Uterus (tissue), 4 donors: ENCODE measurements around the gene TCHP. TPM values are rescaled to one million over a fixed set of nuclear protein-coding genes. Genes with fewer than 3 reads are reported as not detected.
"Not testable (repeated sequence)": the region's sequence is repeated elsewhere in the genome, so short reads cannot be mapped to it uniquely, and the experiment has no call there.

Source experiments
- DNase-seq, 2 donors: peaks; one replicate each; pipeline ENCODE4 v3.0.0-alpha.2; 2019 to 2020
- H3K27ac ChIP-seq, 2 donors: fragments of 200-600 bp; sonication (generic); 1 replicate in 1 of 2; 2 replicates in 1 of 2; pipeline ENCODE4 v1.5.1; 2016 to 2018
- H3K27me3 ChIP-seq, 2 donors: fragments of 200-600 bp; sonication (generic); one replicate each; pipeline ENCODE4 v1.5.1; 2018 to 2019; ENCODE audit warnings: control low read depth in 1 of 2
- H3K36me3 ChIP-seq, 2 donors: fragments of 200-600 bp; sonication (generic); one replicate each; pipeline ENCODE4 v1.5.1; 2019; ENCODE audit warnings: control low read depth in 1 of 2
- H3K4me1 ChIP-seq, 2 donors: fragments of 200-600 bp; sonication (generic); one replicate each; pipeline ENCODE4 v1.5.1; 2018 to 2019; ENCODE audit warnings: control low read depth in 1 of 2
- H3K4me3 ChIP-seq, 2 donors: fragments of 200-600 bp; sonication (generic); 1 replicate in 1 of 2; 2 replicates in 1 of 2; pipeline ENCODE4 v1.5.1; 2018 to 2019; ENCODE audit warnings: mild to moderate bottlenecking in 1 of 2
- H3K9me3 ChIP-seq, 2 donors: fragments of 200-600 bp; sonication (generic); one replicate each; pipeline ENCODE4 v1.5.1; 2019; ENCODE audit warnings: control low read depth in 1 of 2
- CTCF ChIP-seq, 4 experiments: fragments of 200-600 bp in 2 of 4; fragments of 450-650 bp in 2 of 4; sonication (generic) in 2 of 4; IDR thresholded peaks; one replicate each; pipeline ENCODE4 v1.5.1; 2016 to 2019; ENCODE audit warnings: antibody characterized with exemption in 4 of 4, mild to moderate bottlenecking in 2 of 4, moderate library complexity in 1 of 4
- POLR2A ChIP-seq, 2 donors: fragments of 450-650 bp; IDR thresholded peaks; one replicate each; pipeline ENCODE4 v1.6.1; 2016; ENCODE audit warnings: antibody characterized with exemption in 2 of 2, mild to moderate bottlenecking in 1 of 2, moderate library complexity in 1 of 2
- intact Hi-C: fragments of 100-400 bp; cut with DNase I; formaldehyde crosslinking; loops from one replicate; pipeline ENCODE4 v1.15.1; 2023; ENCODE audit warnings: low total_unique reads
- total RNA-seq, 4 donors: library from RNA; depleted of rRNA in 3 of 4; stranded (reverse); fragments of >200 nt in 3 of 4; gene quantifications; one replicate each; pipeline versions ENCODE4 v1.1.0 to v1.2.4, GENCODE V29; 2014 to 2023
- donor health status: DM: yes; HTN: yes; CAD: no.

TCHP gene
- 10 to 100 TPM in 3 of 4 donors, 1 to 10 TPM in 1; 5.9 to 19.0 (median 12.8) TPM for total RNA-seq

- peak within 1 kb of the TSS; percentile 53 to 94 for H3K4me3 ChIP-seq
- no peaks in the 10 kb centered on the region for H3K27me3 ChIP-seq
- H3K27ac ChIP-seq = peak within 1 kb of the TSS; percentile 76 to 77
- DNase-seq = peak; percentile 79 to 82
- no peaks in the 10 kb centered on the region for H3K36me3 ChIP-seq
- H3K4me1 ChIP-seq = no peaks in the 10 kb centered on the region
- H3K9me3 ChIP-seq = no peaks in the 10 kb centered on the region
- peak; percentile 25 to 56 (median 34) for TF ChIP-seq CTCF (IDR thresholded peaks at IDR 0.05)
- TF ChIP-seq POLR2A (IDR thresholded peaks at IDR 0.05) = no peak
- intact Hi-C loops = no loop called here
These were observed at the start of gene TCHP for GRCh38 chr12:109899783-109900751. Gene TCHP, plus strand, starts transcription at chr12:109900274. Its CDS starts 2,753 bp downstream, at chr12:109903027.

GRCh38 chr12:109850518-109850917 is 49.6 kb upstream of the TCHP start:
- H3K36me3 ChIP-seq, H3K9me3 ChIP-seq, H3K27me3 ChIP-seq, H3K27ac ChIP-seq, intact Hi-C loops, H3K4me1 ChIP-seq, DNase-seq, H3K4me3 ChIP-seq: not testable (repeated sequence)

- no peak for TF ChIP-seq CTCF (IDR thresholded peaks at IDR 0.05)
- TF ChIP-seq POLR2A (IDR thresholded peaks at IDR 0.05) = no peak
- Histone ChIP-seq H3K4me1 (no peaks in the 10 kb centered on the region), H3K27me3 (no peaks in the 10 kb centered on the region), H3K4me3 (no peak overlapping the region), H3K27ac (no peak overlapping the region), H3K9me3 (no peaks in the 10 kb centered on the region), H3K36me3 (no peaks in the 10 kb centered on the region)
- intact Hi-C loops = no loop called here
- DNase-seq = no peak
These were observed 44.7 kb upstream of the TCHP start for GRCh38 chr12:109855377-109855776.

GRCh38 chr12:109857715-109858114 is 42.4 kb upstream of the TCHP start:
- no peaks in the 10 kb centered on the region for H3K36me3 ChIP-seq
- intact Hi-C loops = no loop called here
- no peaks in the 10 kb centered on the region for H3K9me3 ChIP-seq
- H3K4me1 ChIP-seq = no peaks in the 10 kb centered on the region
- no peak for DNase-seq
- no peak overlapping the region for H3K4me3 ChIP-seq
- no peak overlapping the region for H3K27ac ChIP-seq
- no peak for TF ChIP-seq CTCF (IDR thresholded peaks at IDR 0.05)
- H3K27me3 ChIP-seq = no peaks in the 10 kb centered on the region

- intact Hi-C loops = no loop called here
- TF ChIP-seq CTCF (IDR thresholded peaks at IDR 0.05) (no peak), POLR2A (IDR thresholded peaks at IDR 0.05) (no peak)
- no peaks in the 10 kb centered on the region for H3K27me3 ChIP-seq
- H3K4me1 ChIP-seq = no peaks in the 10 kb centered on the region
- H3K36me3 ChIP-seq = no peaks in the 10 kb centered on the region
- H3K9me3 ChIP-seq = no peaks in the 10 kb centered on the region
- no peak for DNase-seq
- no peak overlapping the region for H3K27ac ChIP-seq
- H3K4me3 ChIP-seq = no peak overlapping the region
These were observed 41.3 kb upstream of the TCHP start for GRCh38 chr12:109858764-109859163.
